PC-3 (cell line): ENCODE measurements around the gene KCNQ1. TPM values are rescaled to one million over a fixed set of nuclear protein-coding genes. Genes with fewer than 3 reads are reported as not detected.

Experiments
- ATAC-seq: fragments of 200-7000 bp; cut with Tn5 transposase; 2 replicates; pipeline ENCODE4 v1.9.1; 2020; ENCODE audit warnings: mild to moderate bottlenecking, moderate library complexity
- BruUV-seq: library from RNA; stranded (reverse); fragments of 400-500 nt; replicated peaks from 2 replicates; lab custom pipeline; 2021; lab: Mats Ljungman, UMichigan
- CTCF ChIA-PET: fragments of 300-600 bp; sonication (Branson Sonifier 250); formaldehyde crosslinking; loops from one replicate; lab custom pipeline; 2022; ENCODE audit warnings: antibody characterized with exemption; lab: Charles Lee
- POLR2A ChIA-PET: fragments of 300-600 bp; sonication (Branson Sonifier 250); formaldehyde crosslinking; loops from one replicate; lab custom pipeline; 2022; ENCODE audit warnings: antibody characterized with exemption; ENCODE audit not compliant: unreplicated experiment; lab: Charles Lee
- DNase-seq: peaks from one replicate; pipeline ENCODE4 v3.0.0-alpha.2; 2015
- H2AFZ ChIP-seq: fragments of 300-600 bp; sonication (generic); 2 replicates; pipeline ENCODE4 v1.6.0; 2016; ENCODE audit warnings: antibody characterized with exemption, low read length
- H3F3A ChIP-seq: fragments of 300-600 bp; sonication (generic); one replicate; pipeline ENCODE4 v1.6.0; 2017; ENCODE audit warnings: antibody characterized with exemption, low read length, control low read depth, mild to moderate bottlenecking; ENCODE audit not compliant: unreplicated experiment
- H3K27ac ChIP-seq: fragments of 300-600 bp; sonication (generic); 2 replicates; pipeline ENCODE4 v1.5.1; 2016; ENCODE audit warnings: mild to moderate bottlenecking, low read length
- H3K27me3 ChIP-seq: fragments of 300-600 bp; sonication (generic); 2 replicates; pipeline ENCODE4 v1.6.1; 2016; ENCODE audit warnings: low read length, mixed read lengths
- H3K36me3 ChIP-seq: fragments of 300-600 bp; sonication (generic); 2 replicates; pipeline ENCODE4 v1.6.1; 2016; ENCODE audit warnings: low read depth, mixed run types, low read length, mixed read lengths
- H3K4me1 ChIP-seq: fragments of 300-600 bp; sonication (generic); 2 replicates; pipeline ENCODE4 v1.5.1; 2016; ENCODE audit warnings: low read length; ENCODE audit not compliant: insufficient read depth
- H3K4me2 ChIP-seq: fragments of 300-600 bp; sonication (generic); 2 replicates; pipeline ENCODE4 v1.6.0; 2016; ENCODE audit warnings: low read length
- H3K4me3 ChIP-seq: fragments of 300-600 bp; sonication (generic); 2 replicates; pipeline ENCODE4 v1.5.1; 2016; ENCODE audit warnings: mild to moderate bottlenecking, low read length, mixed read lengths
- H3K79me2 ChIP-seq: fragments of 300-600 bp; sonication (generic); 2 replicates; pipeline ENCODE4 v1.6.1; 2017; ENCODE audit warnings: low read length, mixed read lengths
- H3K9ac ChIP-seq: fragments of 300-600 bp; sonication (generic); 2 replicates; pipeline ENCODE4 v1.6.0; 2016; ENCODE audit warnings: mild to moderate bottlenecking, low read length
- H3K9me2 ChIP-seq: fragments of 300-600 bp; sonication (generic); replicated peaks from 2 replicates; pipeline ENCODE4 v1.6.1; 2016; ENCODE audit warnings: mixed run types, low read length, mixed read lengths
- H3K9me3 ChIP-seq: fragments of 300-600 bp; sonication (generic); 2 replicates; pipeline ENCODE4 v1.6.1; 2016; ENCODE audit warnings: low read length, mixed read lengths
- H4K20me1 ChIP-seq: fragments of 300-600 bp; sonication (generic); 2 replicates; pipeline ENCODE4 v1.6.1; 2016; ENCODE audit warnings: low read length, mixed read lengths
- EZH2 ChIP-seq: fragments of 300-600 bp; sonication (generic); IDR thresholded peaks from one replicate; pipeline ENCODE4 v1.6.1; 2017; ENCODE audit warnings: antibody characterized with exemption, mild to moderate bottlenecking, low read length; ENCODE audit not compliant: unreplicated experiment
- EZH2phosphoT487 ChIP-seq: fragments of 300-600 bp; sonication (generic); IDR thresholded peaks from 2 replicates; pipeline ENCODE4 v1.6.1; 2018; ENCODE audit warnings: mild to moderate bottlenecking, antibody characterized with exemption, low read length, borderline replicate concordance
- intact Hi-C: fragments of 100-400 bp; cut with micrococcal nuclease; formaldehyde crosslinking; loops from 2 replicates; pipeline ENCODE4 v1.9.0; 2023
- total RNA-seq: library from RNA; depleted of rRNA; stranded (reverse); fragments of >200 nt; gene quantifications from 2 replicates; pipeline ENCODE4 v1.2.3, GENCODE V29; 2014
- TF ChIP-seq, protein P1 (sequence below): fragments of 300-600 bp; sonication (generic); conservative IDR thresholded peaks from 2 replicates; pipeline ENCODE4 v1.5.1; 2017; ENCODE audit warnings: antibody characterized with exemption, low read depth, mild to moderate bottlenecking, low read length

KCNQ1 gene
- total RNA-seq, 1 experiment from 2014 or later = 0.40 TPM

DNA sequence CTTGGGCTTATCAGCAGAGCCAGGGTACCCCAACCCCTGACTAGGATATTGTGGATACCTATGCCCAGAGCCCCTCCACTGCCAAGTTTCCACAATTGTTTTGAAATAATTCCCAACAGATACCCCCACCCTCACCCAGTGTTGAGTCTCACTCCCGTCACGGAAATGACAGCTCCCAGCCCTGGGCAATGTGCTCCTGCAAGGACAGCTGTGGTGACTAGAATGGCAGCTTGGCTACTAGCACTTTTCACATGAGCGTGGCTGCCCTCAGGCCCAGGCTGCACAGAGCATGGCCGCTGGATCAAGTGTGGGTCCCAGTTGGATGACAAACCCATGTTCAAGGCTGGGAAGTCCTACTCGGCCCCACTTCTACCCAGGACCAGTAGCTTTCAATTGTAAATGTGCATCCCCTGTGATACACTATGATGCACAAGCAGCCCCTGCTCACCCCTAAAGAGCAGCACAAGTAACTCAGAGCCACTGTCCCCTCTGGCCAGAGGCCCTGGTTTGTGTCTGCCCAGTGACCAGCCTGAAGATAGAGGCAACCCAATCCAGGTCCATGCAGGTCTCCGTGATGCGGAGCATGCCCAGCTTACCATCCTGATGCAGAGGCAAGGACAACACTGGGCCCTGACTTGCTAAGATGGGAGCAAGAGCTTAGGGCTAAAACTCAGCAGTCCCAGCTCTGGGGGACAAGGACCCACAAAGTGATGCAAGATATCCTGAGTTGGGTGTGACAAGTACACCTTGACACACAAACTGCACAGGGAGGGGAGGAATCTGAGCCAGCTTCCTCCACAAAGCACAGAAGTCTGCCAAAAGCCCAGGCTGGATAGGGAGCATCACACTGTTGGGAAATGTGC, 241.8 kb downstream of the KCNQ1 start:
- H3F3A ChIP-seq = no peaks in the 10 kb centered on the region
- TF ChIP-seq EZH2 (no peak), EZH2phosphoT487 (no peak)
- TF ChIP-seq, protein P1, sequence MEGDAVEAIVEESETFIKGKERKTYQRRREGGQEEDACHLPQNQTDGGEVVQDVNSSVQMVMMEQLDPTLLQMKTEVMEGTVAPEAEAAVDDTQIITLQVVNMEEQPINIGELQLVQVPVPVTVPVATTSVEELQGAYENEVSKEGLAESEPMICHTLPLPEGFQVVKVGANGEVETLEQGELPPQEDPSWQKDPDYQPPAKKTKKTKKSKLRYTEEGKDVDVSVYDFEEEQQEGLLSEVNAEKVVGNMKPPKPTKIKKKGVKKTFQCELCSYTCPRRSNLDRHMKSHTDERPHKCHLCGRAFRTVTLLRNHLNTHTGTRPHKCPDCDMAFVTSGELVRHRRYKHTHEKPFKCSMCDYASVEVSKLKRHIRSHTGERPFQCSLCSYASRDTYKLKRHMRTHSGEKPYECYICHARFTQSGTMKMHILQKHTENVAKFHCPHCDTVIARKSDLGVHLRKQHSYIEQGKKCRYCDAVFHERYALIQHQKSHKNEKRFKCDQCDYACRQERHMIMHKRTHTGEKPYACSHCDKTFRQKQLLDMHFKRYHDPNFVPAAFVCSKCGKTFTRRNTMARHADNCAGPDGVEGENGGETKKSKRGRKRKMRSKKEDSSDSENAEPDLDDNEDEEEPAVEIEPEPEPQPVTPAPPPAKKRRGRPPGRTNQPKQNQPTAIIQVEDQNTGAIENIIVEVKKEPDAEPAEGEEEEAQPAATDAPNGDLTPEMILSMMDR = no peak
- no peak for ATAC-seq
- no peak overlapping the region for H3K4me3 ChIP-seq
- H3K36me3 ChIP-seq = 0 out of 2 replicates have a peak, but pooled peaks cover 3% of the 10 kb centered on the region
- H3K9me2 ChIP-seq = no peaks in the 10 kb centered on the region
- no TSS peak for BruUV-seq
- H3K79me2 ChIP-seq = peaks cover 87% of the 10 kb centered on the region
- H3K9ac ChIP-seq = no peak overlapping the region
- peaks cover 26% of the 10 kb centered on the region; the same call in 1 of the 2 replicates for H4K20me1 ChIP-seq
- no peaks in the 10 kb centered on the region for H3K4me1 ChIP-seq
- no peaks in the 10 kb centered on the region for H3K9me3 ChIP-seq
- POLR2A ChIA-PET = interaction anchor here (0.6 kb wide), 1 partner anchor 90 kb away, joined by 7 read pairs; no protein-coding TSS in a partner anchor
- no peak overlapping the region for H2AFZ ChIP-seq
- no peaks in the 10 kb centered on the region for H3K27me3 ChIP-seq
- intact Hi-C loops = no loop called here
- no peak overlapping the region for H3K27ac ChIP-seq
- DNase-seq = no peak
- H3K4me2 ChIP-seq = no peak overlapping the region
- CTCF ChIA-PET = no interaction called here

DNA sequence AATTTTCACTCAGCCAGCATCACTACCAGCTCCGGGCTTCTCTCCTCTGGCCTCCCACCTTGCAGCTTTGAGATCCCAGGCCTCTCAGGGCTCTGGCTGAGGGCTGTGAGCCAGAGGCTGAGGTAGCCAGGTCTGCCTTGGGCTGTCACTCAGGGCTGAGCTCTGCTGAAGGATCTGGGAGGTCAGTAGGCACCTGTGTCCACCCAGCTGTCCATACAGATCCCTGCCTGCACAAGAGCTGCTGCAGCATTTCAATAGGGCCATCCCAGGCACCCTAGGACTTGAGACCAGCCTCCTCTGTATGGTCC, 242.4 kb downstream of the KCNQ1 start:
- DNase-seq (no peak), ATAC-seq (no peak)
- Histone ChIP-seq H3K4me3 (no peak overlapping the region), H3K9me3 (no peaks in the 10 kb centered on the region), H3K9ac (no peak overlapping the region), H3K79me2 (peaks cover 88% of the 10 kb centered on the region), H3K36me3 (0 out of 2 replicates have a peak, but pooled peaks cover 3% of the 10 kb centered on the region), H2AFZ (no peak overlapping the region), H3F3A (no peaks in the 10 kb centered on the region), H3K27me3 (no peaks in the 10 kb centered on the region), H3K27ac (no peak overlapping the region), H3K4me1 (no peaks in the 10 kb centered on the region), H3K4me2 (no peak overlapping the region), H3K9me2 (no peaks in the 10 kb centered on the region), H4K20me1 (peaks cover 26% of the 10 kb centered on the region; the same call in 1 of the 2 replicates)
- POLR2A ChIA-PET = no interaction called here
- BruUV-seq = no TSS peak
- CTCF ChIA-PET = no interaction called here
- TF ChIP-seq EZH2 (no peak), EZH2phosphoT487 (no peak)
- TF ChIP-seq, protein P1 = no peak
- intact Hi-C loops = no loop called here

DNA sequence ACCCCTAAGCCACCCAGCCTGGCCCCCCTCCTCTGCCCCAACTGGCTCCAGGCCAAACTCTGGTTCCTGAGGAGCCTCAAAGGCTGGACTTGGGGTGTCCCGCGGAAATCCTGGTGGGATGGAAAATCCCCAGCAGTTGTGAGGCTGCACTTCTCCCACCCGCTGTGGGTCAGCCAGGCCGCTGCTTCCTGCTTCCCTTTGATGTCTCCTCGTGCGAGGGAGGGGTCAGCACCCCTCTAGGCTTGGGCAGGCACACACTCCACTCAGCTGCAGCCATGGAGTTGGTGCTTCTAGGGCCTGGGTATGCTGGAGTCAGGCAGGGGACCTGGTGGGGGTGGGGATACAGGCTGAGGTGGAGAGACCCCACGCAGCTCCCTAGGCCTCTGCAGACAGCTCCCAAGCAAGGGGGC, 243.0 kb downstream of the KCNQ1 start:
- Histone ChIP-seq H3K4me1 (no peaks in the 10 kb centered on the region), H3K9me2 (no peaks in the 10 kb centered on the region), H3K79me2 (peaks cover 95% of the 10 kb centered on the region), H3K27me3 (no peaks in the 10 kb centered on the region), H2AFZ (no peak overlapping the region), H3K9me3 (no peaks in the 10 kb centered on the region), H3K9ac (no peak overlapping the region), H3K36me3 (0 out of 2 replicates have a peak, but pooled peaks cover 3% of the 10 kb centered on the region), H4K20me1 (peaks cover 28% of the 10 kb centered on the region), H3K27ac (no peak overlapping the region), H3K4me2 (no peak overlapping the region), H3F3A (no peaks in the 10 kb centered on the region), H3K4me3 (no peak overlapping the region)
- ATAC-seq = no peak
- no peak for DNase-seq
- ChIA-PET CTCF (no interaction called here), POLR2A (no interaction called here)
- TF ChIP-seq EZH2 (no peak), EZH2phosphoT487 (no peak)
- TF ChIP-seq, protein P1 = no peak
- BruUV-seq = no TSS peak
- intact Hi-C loops = no loop called here
